ENCODE data around the gene RETN.

DNA sequence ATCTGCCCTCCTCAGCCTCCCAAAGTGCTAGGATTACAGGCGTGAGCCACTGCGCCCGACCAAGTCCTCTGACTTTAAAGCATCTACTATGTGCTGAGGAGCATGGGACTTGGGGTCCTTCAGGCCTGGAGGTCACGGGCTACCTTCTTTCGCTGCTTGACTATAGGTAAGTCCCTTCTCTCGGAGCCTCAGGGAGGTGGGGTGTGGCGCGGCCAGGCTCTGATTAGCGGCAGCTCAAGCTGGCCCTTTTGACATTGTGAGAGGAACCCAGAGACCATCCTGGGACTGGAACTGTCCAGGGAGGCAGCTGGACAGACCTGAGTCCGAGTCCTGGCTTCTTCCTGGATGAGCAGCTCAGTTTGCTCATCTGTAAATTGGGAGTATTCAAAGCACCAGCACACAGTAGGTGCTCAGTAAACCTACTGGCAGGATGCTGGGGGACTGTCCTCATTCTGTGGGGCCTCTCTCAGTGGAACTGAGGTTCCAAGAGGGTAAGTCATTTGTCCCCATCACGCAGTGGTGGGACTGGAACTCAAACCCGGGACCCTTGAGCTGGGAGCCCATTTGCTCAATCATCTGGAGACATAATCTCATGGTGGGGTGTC lies 32.3 kb downstream of the RETN start:
- TF ChIP-seq, protein P1, sequence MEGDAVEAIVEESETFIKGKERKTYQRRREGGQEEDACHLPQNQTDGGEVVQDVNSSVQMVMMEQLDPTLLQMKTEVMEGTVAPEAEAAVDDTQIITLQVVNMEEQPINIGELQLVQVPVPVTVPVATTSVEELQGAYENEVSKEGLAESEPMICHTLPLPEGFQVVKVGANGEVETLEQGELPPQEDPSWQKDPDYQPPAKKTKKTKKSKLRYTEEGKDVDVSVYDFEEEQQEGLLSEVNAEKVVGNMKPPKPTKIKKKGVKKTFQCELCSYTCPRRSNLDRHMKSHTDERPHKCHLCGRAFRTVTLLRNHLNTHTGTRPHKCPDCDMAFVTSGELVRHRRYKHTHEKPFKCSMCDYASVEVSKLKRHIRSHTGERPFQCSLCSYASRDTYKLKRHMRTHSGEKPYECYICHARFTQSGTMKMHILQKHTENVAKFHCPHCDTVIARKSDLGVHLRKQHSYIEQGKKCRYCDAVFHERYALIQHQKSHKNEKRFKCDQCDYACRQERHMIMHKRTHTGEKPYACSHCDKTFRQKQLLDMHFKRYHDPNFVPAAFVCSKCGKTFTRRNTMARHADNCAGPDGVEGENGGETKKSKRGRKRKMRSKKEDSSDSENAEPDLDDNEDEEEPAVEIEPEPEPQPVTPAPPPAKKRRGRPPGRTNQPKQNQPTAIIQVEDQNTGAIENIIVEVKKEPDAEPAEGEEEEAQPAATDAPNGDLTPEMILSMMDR (IDR thresholded peaks at IDR 0.05), result no peak
- TF ChIP-seq REST (IDR thresholded peaks at IDR 0.05; ENCODE audit: low read depth, low read length) (no peak), ZBTB33 (IDR thresholded peaks at IDR 0.05; ENCODE audit: borderline replicate concordance, low read depth) (no peak), EP300 (IDR thresholded peaks at IDR 0.05; ENCODE audit: borderline replicate concordance in 1 of 2, low read depth in 1 of 2, low read length in 1 of 2) (no peak), YY1 (IDR thresholded peaks at IDR 0.05; ENCODE audit: low read depth) (no peak), CHD2 (IDR thresholded peaks at IDR 0.05; ENCODE audit: low read length, partially characterized antibody) (no peak), RAD21 (IDR thresholded peaks at IDR 0.05; ENCODE audit: low read length) (no peak), MAX (IDR thresholded peaks at IDR 0.05; ENCODE audit: low read depth) (no peak)

Measured in SK-N-SH (cell line).